C4-2B (cell line): ENCODE results near the gene SARS2.

Source experiments
- CTCF ChIP-seq: fragments of 450-650 bp; conservative IDR thresholded peaks from 2 replicates; pipeline ENCODE4 v1.5.1; 2017; ENCODE audit warnings: mild to moderate bottlenecking
- ZFX ChIP-seq: fragments of 450-650 bp; IDR thresholded peaks from 2 replicates; pipeline ENCODE4 v1.6.1; 2017

GRCh38 chr19:38946229-38947010, 15.9 kb upstream of the SARS2 start:
- TF ChIP-seq CTCF (no peak), ZFX (no peak)
